Heart left ventricle (tissue), 13 donors: ENCODE results near the gene WDR93.

Experiments used
- CTCF ChIP-seq, 12 donors: fragments of 200-600 bp; sonication (generic) in 4 of 12; IDR thresholded peaks; one replicate each; pipeline versions ENCODE4 v1.5.0 to v1.8.0; 2018 to 2022; ENCODE audit warnings: antibody characterized with exemption in 12 of 12, mild to moderate bottlenecking in 5 of 12
- POLR2A ChIP-seq, 2 donors: fragments of 450-650 bp; IDR thresholded peaks; one replicate each; pipeline ENCODE4 v1.6.1; 2017; ENCODE audit warnings: antibody characterized with exemption in 2 of 2, mild to moderate bottlenecking in 2 of 2, moderate library complexity in 2 of 2
- donor health status: ischemic (EF 13 %, LVEDD 7.1; RV severe dilation, severe dysfunction).
- donor health status: DM: no; HTN: yes; CAD: no.
- donor health status: DM: no; HTN: no; CAD: no.
- donor health status: ischemic (EF 25% LVEDD 6.9; RV normal size, moderate dysfunction).
- donor health status: ischemic (EF 25% LVEDD 5.7; RV mildly dilated, moderate dysfunction).
- donor health status: ischemic (EF 35%, LVEDD 5.7; RV mildly dilated, moderate dysfunction).
- donor health status: nonischemic (EF 11% LVEDD 7.7; RV severe dilation, severe dysfunction).
- donor health status: DM: yes; HTN: yes; CAD: no.
- donor health status: PGD.
- donor health status: ischemic (EF 29% LVEDD 5.4; RV normal size, mild dysfunction).
- donor health status: nonischemic (EF 23%, LVEDD 6.1; RV moderate dilation, normal function).

- TF ChIP-seq CTCF (IDR thresholded peaks at IDR 0.05) (no peak), POLR2A (IDR thresholded peaks at IDR 0.05) (no peak)
Measured at GRCh38 chr15:89758981-89759380, 68.4 kb downstream of the WDR93 start.
